Common myeloid progenitor, CD34-positive (primary cell): ENCODE results near the gene IRF3.

Experiments
- CTCF ChIA-PET: fragments of 350-600 bp; sonication (Branson Sonifier 250); formaldehyde crosslinking; loops from one replicate; lab custom pipeline; 2021; ENCODE audit warnings: antibody characterized with exemption; lab: Charles Lee
- POLR2A ChIA-PET: fragments of 350-600 bp; sonication (Branson Sonifier 250); formaldehyde crosslinking; loops from one replicate; lab custom pipeline; 2021; ENCODE audit warnings: antibody characterized with exemption; lab: Charles Lee
- DNase-seq, 3 donors: peaks; one replicate each; pipeline versions ENCODE4 v3.0.0 to v3.0.0-alpha.2; 2013
- H3K27ac ChIP-seq, 2 experiments: 1 replicate in 1 of 2; 2 replicates in 1 of 2; pipeline ENCODE4 v1.7.0; 2013; ENCODE audit warnings: inconsistent platforms in 2 of 2, low read length in 2 of 2, mild to moderate bottlenecking in 2 of 2, low read depth in 1 of 2, moderate library complexity in 1 of 2; ENCODE audit not compliant: severe bottlenecking in 2 of 2, insufficient read depth in 1 of 2, poor library complexity in 1 of 2
- H3K27me3 ChIP-seq, 5 experiments: replicated peaks in 2 of 5; 1 replicate in 3 of 5; 2 replicates in 2 of 5; pipeline versions ENCODE4 v1.6.1 to v1.7.0; 2013; ENCODE audit warnings: low read length in 4 of 5, mild to moderate bottlenecking in 2 of 5, moderate library complexity in 2 of 5, inconsistent platforms in 1 of 5; ENCODE audit not compliant: insufficient read depth in 5 of 5, control insufficient read depth in 4 of 5
- H3K36me3 ChIP-seq, 4 experiments: 1 replicate in 2 of 4; 2 replicates in 2 of 4; pipeline versions ENCODE4 v1.6.1 to v1.7.0; 2013; ENCODE audit warnings: low read length in 3 of 4, control low read depth in 1 of 4, mild to moderate bottlenecking in 1 of 4; ENCODE audit not compliant: control insufficient read depth in 4 of 4, insufficient read depth in 4 of 4
- H3K4me1 ChIP-seq, 4 experiments: 1 replicate in 3 of 4; 2 replicates in 1 of 4; pipeline versions ENCODE4 v1.6.1 to v1.7.1; 2013; ENCODE audit warnings: low read length in 3 of 4, mild to moderate bottlenecking in 3 of 4, control low read depth in 1 of 4, inconsistent platforms in 1 of 4, moderate library complexity in 1 of 4; ENCODE audit not compliant: control insufficient read depth in 4 of 4, insufficient read depth in 4 of 4; ENCODE audit errors: control extremely low read depth in 1 of 4
- H3K4me3 ChIP-seq, 7 experiments: 1 replicate in 4 of 7; 2 replicates in 3 of 7; pipeline versions ENCODE4 v1.5.1 to v1.7.0; 2013; ENCODE audit warnings: mild to moderate bottlenecking in 7 of 7, low read length in 6 of 7, moderate library complexity in 6 of 7, inconsistent platforms in 2 of 7, low read depth in 2 of 7, control low read depth in 1 of 7; ENCODE audit not compliant: insufficient read depth in 4 of 7, control insufficient read depth in 1 of 7; ENCODE audit errors: extremely low read depth in 1 of 7
- H3K9me3 ChIP-seq, 5 experiments: 1 replicate in 4 of 5; 2 replicates in 1 of 5; pipeline versions ENCODE4 v1.6.1 to v1.7.1; 2013; ENCODE audit warnings: low read length in 4 of 5, mild to moderate bottlenecking in 2 of 5, inconsistent platforms in 1 of 5, low read depth in 1 of 5, moderate library complexity in 1 of 5; ENCODE audit not compliant: control insufficient read depth in 4 of 5, insufficient read depth in 2 of 5; ENCODE audit errors: control extremely low read depth in 1 of 5
- WGBS: methylation state at CpG from one replicate; pipeline ENCODE4 v1.1.5; 2013; ENCODE audit not compliant: insufficient coverage; 5-methylcytosine and 5-hydroxymethylcytosine counted together

Gene IRF3

GRCh38 chr19:49687566-49688316 lies 22.1 kb upstream of the IRF3 start:
- Histone ChIP-seq H3K4me1 (peaks cover 0 to 48% (median 29%) of the 10 kb centered on the region in 4 experiments), H3K27ac (no peak overlapping the region), H3K9me3 (no peaks in the 10 kb centered on the region), H3K4me3 (no peak overlapping the region), H3K27me3 (peaks cover 0 to 38% (median 23%) of the 10 kb centered on the region in 5 experiments), H3K36me3 (peaks cover 2 to 63% (median 34%) of the 10 kb centered on the region in 4 experiments)
- WGBS: 70% methylated on average over 20 of the region's 26 CpGs
- CTCF ChIA-PET: interaction anchor here (2.4 kb wide), 1 partner anchor 10 kb away, joined by 7 read pairs; the partner anchor contains the start of gene PRMT1
- no peak for DNase-seq
- POLR2A ChIA-PET: interaction anchor here (0.9 kb wide), 1 partner anchor 182 kb away, joined by 3 read pairs; no protein-coding TSS in a partner anchor

GRCh38 chr19:49687150-49687549 lies 21.5 kb upstream of the IRF3 start:
- H3K36me3 ChIP-seq: peaks cover 5 to 68% (median 38%) of the 10 kb centered on the region in 4 experiments
- no peak overlapping the region for H3K4me3 ChIP-seq
- H3K9me3 ChIP-seq: no peaks in the 10 kb centered on the region
- ChIA-PET POLR2A (no interaction called here), CTCF (interaction anchor here (2.4 kb wide), 1 partner anchor 9 kb away, joined by 7 read pairs; the partner anchor contains the start of gene PRMT1)
- no peak for DNase-seq
- peaks cover 0 to 48% (median 29%) of the 10 kb centered on the region in 4 experiments for H3K4me1 ChIP-seq
- 100% methylated on average over 6 of the region's 12 CpGs for WGBS
- no peak overlapping the region for H3K27ac ChIP-seq
- H3K27me3 ChIP-seq: peaks cover 0 to 33% (median 19%) of the 10 kb centered on the region in 5 experiments

GRCh38 chr19:49686503-49687088 lies 20.9 kb upstream of the IRF3 start:
- ChIA-PET POLR2A (no interaction called here), CTCF (interaction anchor here (1.0 to 2.4 kb wide), 2 partner anchors 9 to 77 kb away, joined by 3 to 7 read pairs; partner anchors contain the start of genes PRMT1 and TSKS)
- Histone ChIP-seq H3K9me3 (no peaks in the 10 kb centered on the region), H3K27me3 (peaks cover 0 to 27% (median 17%) of the 10 kb centered on the region in 5 experiments), H3K27ac (no peak overlapping the region), H3K4me1 (peaks cover 0 to 47% (median 29%) of the 10 kb centered on the region in 4 experiments), H3K4me3 (no peak overlapping the region), H3K36me3 (peaks cover 9 to 74% (median 43%) of the 10 kb centered on the region in 4 experiments)
- WGBS: 92% methylated on average over 13 of the region's 27 CpGs
- no peak for DNase-seq

- Histone ChIP-seq H3K9me3 (no peaks in the 10 kb centered on the region), H3K4me1 (peaks cover 0 to 41% (median 25%) of the 10 kb centered on the region in 4 experiments), H3K4me3 (no peak overlapping the region), H3K27ac (no peak overlapping the region), H3K36me3 (peaks cover 9 to 74% (median 43%) of the 10 kb centered on the region in 4 experiments), H3K27me3 (peaks cover 0 to 20% (median 14%) of the 10 kb centered on the region in 5 experiments)
- DNase-seq: no peak
- ChIA-PET POLR2A (interaction anchor here (0.6 kb wide), 1 partner anchor 113 kb away, joined by 6 read pairs; no protein-coding TSS in a partner anchor), CTCF (interaction anchor here (1.0 to 2.4 kb wide), 4 partner anchors 8 to 77 kb away, joined by 3 to 7 read pairs (median 4); partner anchors contain the start of genes PRMT1 and TSKS)
- WGBS: 96% methylated on average over 22 of the region's 23 CpGs
Measured at GRCh38 chr19:49685845-49686332, 20.2 kb upstream of the IRF3 start.

GRCh38 chr19:49684983-49685553 lies 19.4 kb upstream of the IRF3 start:
- ChIA-PET CTCF (interaction anchor here (0.6 to 1.4 kb wide), 5 partner anchors 12 to 125 kb away, joined by 3 to 4 read pairs (median 3); no protein-coding TSS in a partner anchor), POLR2A (interaction anchor here (0.6 kb wide), 1 partner anchor 113 kb away, joined by 6 read pairs; no protein-coding TSS in a partner anchor)
- Histone ChIP-seq H3K36me3 (peaks cover 9 to 79% (median 43%) of the 10 kb centered on the region in 4 experiments), H3K4me1 (peaks cover 0 to 40% (median 27%) of the 10 kb centered on the region in 4 experiments), H3K9me3 (no peaks in the 10 kb centered on the region), H3K4me3 (no peak overlapping the region), H3K27ac (no peak overlapping the region), H3K27me3 (peaks cover 0 to 12% (median 6%) of the 10 kb centered on the region in 5 experiments)
- 97% methylated on average over 12 of the region's 13 CpGs for WGBS
- no peak for DNase-seq

GRCh38 chr19:49684251-49684982 lies 18.8 kb upstream of the IRF3 start:
- peaks cover 0 to 40% (median 30%) of the 10 kb centered on the region in 4 experiments for H3K4me1 ChIP-seq
- no peaks in the 10 kb centered on the region for H3K9me3 ChIP-seq
- H3K36me3 ChIP-seq: peaks cover 9 to 75% (median 43%) of the 10 kb centered on the region in 4 experiments
- POLR2A ChIA-PET: interaction anchor here (1.2 kb wide), 1 partner anchor 82 kb away, joined by 3 read pairs; the partner anchor contains the start of gene AP2A1
- H3K4me3 ChIP-seq: no peak overlapping the region
- H3K27ac ChIP-seq: no peak overlapping the region
- CTCF ChIA-PET: interaction anchor here (0.8 to 1.4 kb wide), 3 partner anchors 11 to 77 kb away, joined by 3 to 4 read pairs (median 4); no protein-coding TSS in a partner anchor
- peaks cover 0 to 5% (median under 1%) of the 10 kb centered on the region in 5 experiments for H3K27me3 ChIP-seq
- DNase-seq: no peak
- 92% methylated on average over 32 of the region's 35 CpGs for WGBS
